Urinary bladder (tissue), 4 donors: ENCODE results near the gene RAB23. TPM values are rescaled to one million over a fixed set of nuclear protein-coding genes. Genes with fewer than 3 reads are reported as not detected.

Source experiments
- DNase-seq: peaks from one replicate; pipeline ENCODE4 v3.0.0-alpha.2; 2015; ENCODE audit errors: extremely low spot score
- H3K27ac ChIP-seq: one replicate; pipeline ENCODE4 v1.5.1; 2013; ENCODE audit warnings: low read depth, mild to moderate bottlenecking, moderate library complexity
- H3K36me3 ChIP-seq: one replicate; pipeline ENCODE4 v1.6.1; 2013; ENCODE audit warnings: mild to moderate bottlenecking, moderate library complexity; ENCODE audit not compliant: insufficient read depth
- H3K4me1 ChIP-seq: one replicate; pipeline ENCODE4 v1.6.1; 2013; ENCODE audit warnings: mild to moderate bottlenecking, moderate library complexity; ENCODE audit not compliant: insufficient read depth
- H3K4me3 ChIP-seq: one replicate; pipeline ENCODE4 v1.5.1; 2013; ENCODE audit warnings: low read depth, low read length
- WGBS: extraction: QIAGEN DNeasy Blood & Tissue Kit; methylation state at CpG from one replicate; pipeline ENCODE4 v1.1.7; 2013; 5-methylcytosine and 5-hydroxymethylcytosine counted together
- polyA plus RNA-seq: library from polyadenylated mRNA; stranded (reverse); fragments of 200-250 nt; gene quantifications from one replicate; pipeline ENCODE4 v1.2.3, GENCODE V29; 2013
- total RNA-seq: library from RNA; depleted of rRNA; stranded (reverse); fragments of >200 nt; gene quantifications from one replicate; pipeline ENCODE4 v1.2.3, GENCODE V29; 2014
- donor health status: healthy with polysubstance abuse.
- donor health status: healthy.

Gene RAB23
- total and polyA plus RNA-seq, 2 donors: 74.4 to 193 TPM

DNA sequence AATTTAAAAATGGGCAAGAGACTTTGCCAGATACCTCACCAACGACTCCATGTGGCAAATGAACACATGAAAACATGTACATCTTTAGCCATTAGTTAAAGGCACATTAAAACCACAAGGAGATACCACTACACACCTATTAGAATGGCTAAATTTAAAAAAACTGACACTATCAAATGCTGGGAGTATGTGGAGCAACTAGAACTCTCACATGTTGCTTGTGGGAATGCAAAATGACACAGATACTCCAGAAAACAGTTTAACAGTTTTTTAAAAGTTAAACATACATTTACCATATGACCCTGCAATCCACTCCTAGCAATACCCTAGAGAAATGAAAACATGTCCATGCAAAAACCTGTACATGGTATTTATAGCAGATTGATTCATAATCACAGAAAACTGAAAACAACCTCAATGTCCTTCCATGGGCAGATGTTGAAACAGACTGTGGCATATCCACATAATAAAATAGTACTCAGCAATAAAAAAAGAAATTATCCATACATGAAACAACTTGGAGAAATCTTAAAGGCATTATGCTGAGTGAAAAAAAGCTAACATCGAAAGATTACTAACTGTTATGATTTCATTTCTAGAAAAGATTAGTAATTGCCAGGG lies 1.9 kb downstream of the RAB23 start:
- no peak overlapping the region for H3K27ac ChIP-seq
- no peak for DNase-seq
- WGBS: 93% methylated on average over 2 of the region's 2 CpGs
- H3K4me1 ChIP-seq: peaks cover 2% of the 10 kb centered on the region
- H3K36me3 ChIP-seq: no peaks in the 10 kb centered on the region
- no peak overlapping the region for H3K4me3 ChIP-seq

DNA sequence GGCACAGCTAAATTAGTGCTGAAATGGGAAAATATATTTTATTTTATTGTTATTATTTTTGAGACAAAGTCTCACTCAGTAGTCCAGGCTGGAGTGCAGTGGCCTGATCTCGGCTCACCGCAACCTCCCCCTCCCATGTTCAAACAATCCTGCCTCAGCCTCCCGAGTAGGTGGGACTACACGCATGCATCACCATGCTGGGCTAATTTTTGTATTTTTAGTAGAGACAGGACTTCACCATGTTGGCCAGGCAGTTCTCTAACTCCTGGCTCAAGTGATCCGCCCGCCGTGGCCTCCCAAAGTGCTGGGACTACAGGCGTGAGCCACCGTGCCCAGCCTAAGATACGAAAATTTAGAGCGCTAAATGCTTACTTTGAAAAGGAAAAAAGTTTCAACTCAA lies 4.8 kb downstream of the RAB23 start:
- no peak overlapping the region for H3K27ac ChIP-seq
- no peak for DNase-seq
- 96% methylated on average over 11 of the region's 11 CpGs for WGBS
- no peaks in the 10 kb centered on the region for H3K36me3 ChIP-seq
- no peak overlapping the region for H3K4me3 ChIP-seq
- H3K4me1 ChIP-seq: peaks cover 2% of the 10 kb centered on the region

DNA sequence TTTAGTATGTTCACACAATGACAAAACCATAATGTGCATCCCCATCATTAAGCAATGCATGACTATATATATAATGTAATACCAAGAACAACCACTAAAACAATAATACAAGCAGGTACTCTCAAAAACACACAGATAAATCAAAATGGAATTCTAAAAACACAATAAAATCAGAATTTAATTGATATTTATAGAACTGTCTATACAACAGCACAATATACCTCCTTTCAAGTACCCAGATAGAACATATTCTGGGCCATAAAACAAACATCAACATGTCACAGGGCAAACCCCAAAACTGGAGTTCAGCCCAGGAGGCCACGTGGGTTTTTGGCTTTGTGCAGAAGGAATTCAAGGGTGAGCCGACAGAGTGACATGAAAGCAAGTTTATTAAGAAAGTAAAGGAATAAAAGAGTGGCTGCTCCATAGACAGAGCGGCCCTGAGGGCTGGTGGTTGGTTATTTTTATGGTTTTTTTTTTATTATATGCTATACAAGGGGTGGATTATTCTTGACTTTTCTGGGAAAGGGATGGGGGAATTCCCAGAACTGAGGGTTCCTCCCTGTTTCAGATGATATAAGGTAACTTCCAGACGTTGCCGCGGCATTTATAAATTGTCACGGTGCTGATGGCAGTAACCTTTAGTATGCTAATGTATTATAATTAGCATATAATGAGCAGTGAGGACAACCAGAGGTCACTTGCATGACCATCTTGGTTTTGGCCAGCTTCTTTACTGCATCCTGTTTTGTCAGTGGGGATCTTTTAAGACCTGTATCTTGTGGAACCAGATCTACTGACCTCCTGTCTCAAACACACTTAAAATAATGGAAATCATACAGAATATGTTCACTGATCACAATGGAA lies 5.6 kb downstream of the RAB23 start:
- WGBS: 45% methylated on average over 7 of the region's 7 CpGs
- no peak for DNase-seq
- Histone ChIP-seq H3K36me3 (no peaks in the 10 kb centered on the region), H3K4me3 (no peak overlapping the region), H3K4me1 (peaks cover 2% of the 10 kb centered on the region), H3K27ac (no peak overlapping the region)

DNA sequence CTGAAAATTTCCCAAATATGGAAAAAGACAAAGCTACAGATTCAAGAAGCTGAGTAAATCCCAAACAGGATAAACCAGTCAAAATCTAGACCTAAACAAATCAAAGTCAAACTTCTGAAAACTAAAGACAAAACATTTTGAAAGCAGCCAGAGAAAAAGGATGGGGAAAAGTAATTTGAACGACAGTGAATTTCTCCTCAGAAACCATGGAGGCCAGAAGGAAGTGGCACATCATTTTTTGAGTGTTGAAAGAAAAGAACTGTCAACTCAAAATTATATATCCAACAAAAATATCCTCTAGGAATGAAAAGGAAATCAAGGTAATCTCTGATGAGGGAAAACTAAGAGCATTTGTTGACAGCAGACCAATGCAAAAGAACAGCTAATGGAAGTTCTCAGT lies 6.8 kb downstream of the RAB23 start:
- Histone ChIP-seq H3K4me1 (peaks cover 2% of the 10 kb centered on the region), H3K4me3 (no peak overlapping the region), H3K27ac (no peak overlapping the region), H3K36me3 (no peaks in the 10 kb centered on the region)
- WGBS: 92% methylated on average over 1 of the region's 1 CpG
- DNase-seq: no peak

DNA sequence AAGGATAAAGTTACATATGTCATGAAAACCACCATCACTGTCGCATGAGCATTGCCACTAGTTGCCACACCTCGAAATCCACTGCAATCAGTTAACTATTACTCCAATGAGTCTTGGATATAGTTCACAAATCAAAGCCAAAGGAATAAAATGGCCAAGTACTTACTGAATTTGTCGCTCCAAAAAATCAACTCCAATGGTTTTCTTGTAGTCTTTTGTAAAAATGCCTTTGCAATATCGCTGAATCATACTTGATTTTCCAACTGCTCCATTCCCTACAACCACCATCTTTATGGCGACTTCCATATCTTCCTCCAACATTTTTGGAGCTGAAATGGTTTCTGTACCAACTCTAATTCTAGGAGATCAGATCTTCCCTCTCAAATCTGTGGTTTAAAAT lies 12.0 kb downstream of the RAB23 start:
- H3K36me3 ChIP-seq: no peaks in the 10 kb centered on the region
- no peak overlapping the region for H3K27ac ChIP-seq
- 94% methylated on average over 5 of the region's 5 CpGs for WGBS
- DNase-seq: no peak
- H3K4me1 ChIP-seq: no peaks in the 10 kb centered on the region
- no peak overlapping the region for H3K4me3 ChIP-seq

DNA sequence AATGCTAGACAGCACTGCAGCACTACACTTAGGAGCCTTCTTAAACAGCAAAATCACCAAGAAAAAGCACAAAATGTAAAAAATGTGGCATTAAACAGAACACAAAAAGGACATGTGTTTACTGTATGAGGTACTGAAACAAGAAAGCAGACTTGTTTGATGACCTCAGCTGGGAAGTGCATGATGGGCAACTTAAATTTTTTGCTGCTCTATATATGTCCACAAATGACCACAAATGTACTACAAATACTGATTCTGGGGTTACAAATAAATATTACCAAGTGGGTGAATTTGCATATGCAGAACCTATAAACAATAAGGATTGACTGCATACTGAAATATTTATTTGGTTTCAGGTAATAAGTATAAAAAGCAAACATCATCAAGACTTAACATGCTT lies 13.1 kb downstream of the RAB23 start:
- Histone ChIP-seq H3K27ac (no peak overlapping the region), H3K4me1 (no peaks in the 10 kb centered on the region), H3K36me3 (no peaks in the 10 kb centered on the region), H3K4me3 (no peak overlapping the region)
- DNase-seq: no peak

DNA sequence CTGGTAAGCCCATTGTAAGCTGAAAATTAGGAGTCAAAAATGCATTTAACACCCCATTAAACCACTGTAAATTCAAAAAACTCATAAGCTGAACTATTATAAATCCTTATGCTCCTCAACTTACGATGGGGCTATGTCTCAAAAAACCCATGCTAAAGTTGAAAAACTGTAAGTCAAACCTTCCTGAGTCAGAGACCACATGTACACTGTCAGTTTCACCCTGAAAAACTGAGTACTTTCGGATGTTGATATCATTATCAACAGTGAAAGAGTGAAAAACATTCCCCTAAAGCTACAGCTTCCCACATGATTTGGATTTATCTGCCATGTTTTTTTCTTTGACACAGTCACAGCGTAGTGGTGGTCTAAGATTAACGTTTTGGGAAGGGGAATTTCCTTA lies 14.2 kb downstream of the RAB23 start:
- DNase-seq: no peak
- no peak overlapping the region for H3K27ac ChIP-seq
- H3K4me1 ChIP-seq: no peaks in the 10 kb centered on the region
- no peak overlapping the region for H3K4me3 ChIP-seq
- H3K36me3 ChIP-seq: no peaks in the 10 kb centered on the region
- WGBS: 84% methylated on average over 4 of the region's 4 CpGs

DNA sequence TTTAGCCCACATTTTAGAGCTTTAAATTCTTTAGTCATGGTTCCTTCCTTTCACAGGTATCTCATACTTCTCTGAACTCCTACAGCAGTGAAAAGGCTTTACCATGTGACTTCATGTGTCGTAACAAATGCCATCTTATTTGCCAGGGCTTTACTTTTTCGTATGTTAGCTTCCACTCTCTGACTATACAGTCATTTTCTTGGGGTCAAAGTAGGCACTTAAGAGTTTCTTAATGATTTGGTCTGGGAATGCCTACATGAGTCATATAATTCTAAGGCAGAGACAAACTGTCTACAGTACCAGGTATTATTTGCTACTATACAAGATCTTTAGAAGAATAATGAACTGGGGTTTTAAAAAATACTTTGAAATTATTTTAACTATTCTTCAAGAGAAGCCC lies 15.0 kb downstream of the RAB23 start:
- H3K4me1 ChIP-seq: no peaks in the 10 kb centered on the region
- DNase-seq: no peak
- no peak overlapping the region for H3K4me3 ChIP-seq
- H3K36me3 ChIP-seq: no peaks in the 10 kb centered on the region
- no peak overlapping the region for H3K27ac ChIP-seq
- 80% methylated on average over 2 of the region's 2 CpGs for WGBS

DNA sequence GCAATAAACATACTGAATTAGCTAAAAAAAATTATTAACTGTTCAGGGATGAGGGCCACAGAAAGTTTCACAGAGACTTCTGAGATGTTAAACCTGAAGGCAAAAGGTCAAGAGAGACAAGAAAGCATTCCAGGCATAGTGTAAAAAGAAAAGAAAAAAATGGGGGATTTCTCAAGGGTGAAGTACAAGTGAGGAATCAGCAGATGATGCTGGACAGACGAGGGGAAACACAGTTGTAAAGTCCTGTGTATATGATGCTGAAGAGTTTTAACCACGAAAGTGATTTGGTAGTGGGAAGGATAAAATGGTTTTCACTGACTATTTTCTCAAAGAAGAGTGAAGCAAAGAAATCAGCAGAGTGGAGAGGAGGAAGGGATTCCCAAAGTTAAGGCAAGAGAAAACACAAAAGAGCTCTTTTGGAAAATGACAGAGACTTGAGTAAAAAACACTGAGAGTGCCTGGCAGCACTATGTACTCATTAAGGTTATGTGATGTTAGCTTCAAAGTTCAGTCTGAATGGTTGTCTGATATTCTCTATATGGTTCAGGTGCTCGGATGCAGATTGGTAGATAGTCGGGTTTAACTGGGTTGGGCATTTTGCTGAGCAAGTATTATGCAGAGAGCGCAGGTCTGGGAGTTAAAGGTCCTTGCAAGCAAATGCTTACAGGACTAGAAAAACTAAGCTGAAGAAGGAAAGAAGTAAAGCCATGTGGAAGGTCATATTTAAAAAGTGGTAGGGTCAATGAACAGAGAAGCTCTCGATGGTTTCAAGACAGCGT lies 16.4 kb downstream of the RAB23 start:
- Histone ChIP-seq H3K4me3 (no peak overlapping the region), H3K36me3 (no peaks in the 10 kb centered on the region), H3K27ac (no peak overlapping the region), H3K4me1 (no peaks in the 10 kb centered on the region)
- no peak for DNase-seq
- WGBS: 72% methylated on average over 7 of the region's 7 CpGs

DNA sequence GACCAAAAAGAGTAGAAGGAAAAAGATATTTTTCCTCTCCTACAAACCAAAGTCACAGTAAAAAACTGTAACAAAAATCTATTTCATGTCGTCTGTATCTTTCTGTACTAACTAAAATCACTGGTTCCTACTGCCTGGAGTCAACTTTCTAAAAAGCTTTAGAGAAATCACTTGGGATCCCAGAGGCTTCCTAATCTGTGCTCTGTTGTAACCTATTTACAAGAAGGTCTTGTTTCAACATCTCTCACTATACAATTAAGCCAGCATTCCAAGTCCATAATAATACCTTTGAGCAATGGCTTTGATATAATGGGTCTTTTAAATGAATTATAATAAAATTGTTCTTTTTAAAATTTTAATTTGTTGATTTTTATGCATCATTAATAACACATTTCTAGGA lies 20.4 kb downstream of the RAB23 start:
- H3K4me3 ChIP-seq: no peak overlapping the region
- H3K27ac ChIP-seq: no peak overlapping the region
- DNase-seq: no peak
- peaks cover 1% of the 10 kb centered on the region for H3K4me1 ChIP-seq
- H3K36me3 ChIP-seq: no peaks in the 10 kb centered on the region
- WGBS: 56% methylated on average over 1 of the region's 1 CpG

DNA sequence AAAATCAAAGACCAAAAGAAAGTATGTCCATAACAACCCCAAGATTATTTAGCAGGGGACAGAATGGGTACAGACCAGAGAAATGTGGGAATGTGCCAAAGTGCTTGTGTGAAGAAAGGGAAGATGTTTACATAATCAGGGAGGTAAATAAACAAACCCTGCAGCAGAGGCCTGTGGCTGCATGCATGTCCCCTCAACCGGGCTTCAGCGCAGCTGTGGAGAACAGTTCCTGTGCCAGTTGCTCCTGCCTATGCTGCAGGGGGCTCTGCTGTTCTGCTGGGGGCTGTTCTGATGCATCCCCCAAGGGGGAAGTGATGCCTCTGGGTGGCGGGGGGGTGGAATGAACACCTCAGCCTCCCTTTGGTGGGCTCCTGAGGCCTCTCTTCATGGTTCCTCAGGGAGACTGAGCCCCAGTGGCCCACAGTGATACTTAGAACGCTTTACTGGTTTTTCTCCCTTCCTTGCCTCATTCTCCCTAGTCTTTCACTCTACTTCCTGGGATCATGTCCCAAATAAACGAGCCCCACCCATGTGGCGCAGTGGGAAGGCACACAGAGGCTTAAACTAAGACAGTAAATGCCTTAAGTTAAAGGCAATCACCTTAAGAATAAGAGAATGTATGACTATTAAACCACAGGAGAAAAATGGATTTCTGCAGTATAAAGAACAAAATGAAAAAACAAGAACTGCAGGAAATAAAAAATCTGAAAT lies 23.0 kb downstream of the RAB23 start:
- no peak for DNase-seq
- H3K4me3 ChIP-seq: no peak overlapping the region
- H3K36me3 ChIP-seq: no peaks in the 10 kb centered on the region
- peak overlapping the region; percentile 84 for H3K27ac ChIP-seq
- H3K4me1 ChIP-seq: peaks cover 1% of the 10 kb centered on the region
- WGBS: 40% methylated on average over 6 of the region's 6 CpGs

DNA sequence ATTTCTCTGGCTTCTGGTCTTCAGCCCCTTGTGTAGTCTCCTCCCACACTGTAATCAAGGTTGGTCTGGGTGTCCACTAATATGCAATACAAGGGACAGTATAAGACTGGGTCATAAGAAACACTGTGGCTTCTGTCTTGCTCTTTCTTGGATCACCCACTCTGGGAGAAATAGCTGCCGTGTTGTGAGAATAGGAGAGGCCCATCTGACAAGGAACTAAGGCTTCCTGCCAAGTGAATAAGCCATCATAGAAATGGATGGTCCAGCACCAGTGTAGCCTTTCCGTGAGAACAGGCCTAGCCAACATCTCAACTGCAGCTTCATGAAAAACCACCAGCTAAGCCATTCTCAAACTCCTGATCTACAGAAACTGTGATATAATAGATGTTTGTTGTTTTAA lies 26.6 kb downstream of the RAB23 start:
- Histone ChIP-seq H3K4me1 (peaks cover 1% of the 10 kb centered on the region), H3K27ac (no peak overlapping the region), H3K4me3 (no peak overlapping the region), H3K36me3 (peaks cover 2% of the 10 kb centered on the region)
- WGBS: 44% methylated on average over 2 of the region's 2 CpGs
- DNase-seq: no peak

DNA sequence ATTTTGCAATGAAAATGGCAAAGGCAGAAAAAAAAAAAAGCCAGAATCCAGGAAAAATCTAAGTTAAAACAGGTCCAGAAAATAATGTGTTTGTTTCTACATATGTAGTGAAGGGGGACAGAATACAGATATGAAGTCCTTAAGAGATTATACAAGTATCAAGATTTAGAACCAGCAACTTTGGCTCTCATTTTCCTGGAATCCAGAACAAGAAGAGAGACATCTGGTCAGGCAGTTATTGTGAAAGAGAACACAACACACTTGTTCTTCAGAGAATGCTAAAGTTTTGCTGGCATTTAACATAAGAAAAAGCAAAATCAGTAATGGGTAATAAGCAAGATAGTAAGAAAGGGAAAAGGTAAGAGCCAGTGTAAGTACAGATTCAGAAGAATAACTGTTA lies 28.9 kb downstream of the RAB23 start:
- Histone ChIP-seq H3K4me1 (no peaks in the 10 kb centered on the region), H3K4me3 (no peak overlapping the region), H3K36me3 (peaks cover 2% of the 10 kb centered on the region), H3K27ac (peak overlapping the region; percentile 2)
- no peak for DNase-seq
